DMS 273 (cell line): ENCODE data around the gene AGPAT4.
"Not testable (repeated sequence)": the region's sequence is repeated elsewhere in the genome, so short reads cannot be mapped to it uniquely, and the experiment has no call there.

ENCODE experiments used
- DNase-seq: peaks from one replicate; lab custom pipeline; 2025; ENCODE audit not compliant: unreplicated experiment; lab: John Stamatoyannopoulos, UW

Gene AGPAT4

GRCh38 chr6:161207200-161207599 lies 66.7 kb downstream of the AGPAT4 start:
- no peak for DNase-seq

- no peak for DNase-seq
These were observed 68.8 kb downstream of the AGPAT4 start for GRCh38 chr6:161204866-161205557.

GRCh38 chr6:161200610-161201370 lies 73.1 kb downstream of the AGPAT4 start:
- peak; percentile 59 for DNase-seq

- no peak for DNase-seq
These were observed 74.0 kb downstream of the AGPAT4 start for GRCh38 chr6:161199850-161200249.

- DNase-seq = no peak
These were observed 74.9 kb downstream of the AGPAT4 start for GRCh38 chr6:161198783-161199460.

GRCh38 chr6:161198176-161198575 lies 75.7 kb downstream of the AGPAT4 start:
- no peak for DNase-seq

GRCh38 chr6:161195386-161195785 lies 78.5 kb downstream of the AGPAT4 start:
- DNase-seq = no peak

GRCh38 chr6:161194374-161194773 lies 79.5 kb downstream of the AGPAT4 start:
- no peak for DNase-seq

GRCh38 chr6:161192636-161193411 lies 81.0 kb downstream of the AGPAT4 start:
- DNase-seq = no peak

- DNase-seq = no peak
These were observed 82.2 kb downstream of the AGPAT4 start for GRCh38 chr6:161191671-161192070.

- no peak for DNase-seq
These were observed 82.9 kb downstream of the AGPAT4 start for GRCh38 chr6:161191007-161191406.

GRCh38 chr6:161189891-161190290 lies 84.0 kb downstream of the AGPAT4 start:
- DNase-seq = no peak

GRCh38 chr6:161188547-161189465 lies 85.1 kb downstream of the AGPAT4 start:
- peak; percentile 49 for DNase-seq

GRCh38 chr6:161186173-161186769 lies 87.6 kb downstream of the AGPAT4 start:
- no peak for DNase-seq

GRCh38 chr6:161181121-161181520 lies 92.7 kb downstream of the AGPAT4 start:
- no peak for DNase-seq

- not testable (repeated sequence) for DNase-seq
These were observed 95.7 kb downstream of the AGPAT4 start for GRCh38 chr6:161178155-161178554.

GRCh38 chr6:161176428-161176827 lies 97.4 kb downstream of the AGPAT4 start:
- not testable (repeated sequence) for DNase-seq

GRCh38 chr6:161172769-161173168 lies 101.1 kb downstream of the AGPAT4 start:
- not testable (repeated sequence) for DNase-seq

- no peak for DNase-seq
These were observed 102.7 kb downstream of the AGPAT4 start for GRCh38 chr6:161171207-161171606.

- peak; percentile 88 for DNase-seq
These were observed 104.2 kb downstream of the AGPAT4 start for GRCh38 chr6:161169696-161170095.
